SK-N-SH treated with all-trans-retinoic acid at 6 μM for 48 hours (cell line): ENCODE measurements around the gene RPRD1B.

Source experiments
- ATAC-seq: fragments of 200-7000 bp; cut with Tn5 transposase; 3 replicates; pipeline ENCODE4 v1.9.1; 2020; ENCODE audit warnings: mild to moderate bottlenecking, moderate library complexity
- ARNTL ChIP-seq: fragments of 450-650 bp; formaldehyde crosslinking; IDR thresholded peaks from 2 replicates; pipeline ENCODE4 v1.5.0; 2020; ENCODE audit warnings: low read depth, mild to moderate bottlenecking, moderate library complexity, borderline replicate concordance
- CSDC2 ChIP-seq: fragments of 250-450 bp; sonication (Bioruptor Pico); IDR thresholded peaks from 2 replicates; pipeline ENCODE4 v1.5.0; 2020; ENCODE audit warnings: mild to moderate bottlenecking, moderate library complexity
- ESRRG ChIP-seq: fragments of 250-450 bp; sonication (Bioruptor Pico); IDR thresholded peaks from 2 replicates; pipeline ENCODE4 v1.6.1; 2021; ENCODE audit warnings: mild to moderate bottlenecking
- GLIS3 ChIP-seq: fragments of 250-450 bp; sonication (Bioruptor Pico); IDR thresholded peaks from 2 replicates; pipeline ENCODE4 v1.5.0; 2020; ENCODE audit warnings: mild to moderate bottlenecking, moderate library complexity
- ISL1 ChIP-seq: fragments of 250-450 bp; sonication (Bioruptor Pico); IDR thresholded peaks from 2 replicates; pipeline ENCODE4 v2.1.2; 2022; ENCODE audit warnings: mild to moderate bottlenecking, moderate library complexity
- OSR1 ChIP-seq: fragments of 250-450 bp; sonication (Bioruptor Pico); IDR thresholded peaks from 2 replicates; pipeline ENCODE4 v1.8.0; 2022; ENCODE audit warnings: moderate library complexity, mild to moderate bottlenecking, inconsistent platforms
- PPARA ChIP-seq: fragments of 250-450 bp; sonication (Bioruptor Pico); IDR thresholded peaks from 2 replicates; pipeline ENCODE4 v1.5.0; 2020; ENCODE audit warnings: mild to moderate bottlenecking, borderline replicate concordance
- RARB ChIP-seq: fragments of 250-450 bp; sonication (Bioruptor Pico); IDR thresholded peaks from 2 replicates; pipeline ENCODE4 v1.8.0; 2021; ENCODE audit warnings: mild to moderate bottlenecking, moderate library complexity
- TCF4 ChIP-seq: fragments of 250-450 bp; sonication (Bioruptor Pico); IDR thresholded peaks from 2 replicates; pipeline ENCODE4 v1.8.0; 2021; ENCODE audit warnings: mild to moderate bottlenecking, moderate library complexity, borderline replicate concordance
- ZC3H10 ChIP-seq: fragments of 250-450 bp; sonication (Bioruptor Pico); IDR thresholded peaks from 2 replicates; pipeline ENCODE4 v1.5.1; 2021; ENCODE audit warnings: mild to moderate bottlenecking, moderate library complexity
- ZFP3 ChIP-seq: fragments of 250-450 bp; sonication (Bioruptor Pico); IDR thresholded peaks from 2 replicates; pipeline ENCODE4 v1.5.0; 2020; ENCODE audit warnings: mild to moderate bottlenecking, moderate library complexity
- ZNF565 ChIP-seq: fragments of 450-650 bp; formaldehyde crosslinking; conservative IDR thresholded peaks from 2 replicates; pipeline ENCODE4 v1.5.0; 2020; ENCODE audit warnings: low read depth, mild to moderate bottlenecking, moderate library complexity
- ZNF70 ChIP-seq: fragments of 450-650 bp; formaldehyde crosslinking; IDR thresholded peaks from 2 replicates; pipeline ENCODE4 v1.5.0; 2020; ENCODE audit warnings: mild to moderate bottlenecking, moderate library complexity
- ZNF8 ChIP-seq: fragments of 450-650 bp; formaldehyde crosslinking; IDR thresholded peaks from 2 replicates; pipeline ENCODE4 v1.5.0; 2020; ENCODE audit warnings: mild to moderate bottlenecking, moderate library complexity
- TF ChIP-seq, protein P1 (sequence below): fragments of 250-450 bp; sonication (Bioruptor Pico); IDR thresholded peaks from 2 replicates; pipeline ENCODE4 v1.5.0; 2020; ENCODE audit warnings: mild to moderate bottlenecking, moderate library complexity
- TF ChIP-seq, protein P2 (sequence below): fragments of 250-450 bp; sonication (Bioruptor Pico); IDR thresholded peaks from 2 replicates; pipeline ENCODE4 v1.8.0; 2020; ENCODE audit warnings: mild to moderate bottlenecking, moderate library complexity, borderline replicate concordance
- TF ChIP-seq, protein P3 (sequence below): fragments of 250-450 bp; sonication (Bioruptor Pico); IDR thresholded peaks from 2 replicates; pipeline ENCODE4 v1.5.1; 2020; ENCODE audit warnings: low read depth, mild to moderate bottlenecking, moderate library complexity
- TF ChIP-seq, protein P4 (sequence below): fragments of 250-450 bp; sonication (Bioruptor Pico); IDR thresholded peaks from 2 replicates; pipeline ENCODE4 v1.5.1; 2021; ENCODE audit warnings: mild to moderate bottlenecking, moderate library complexity
- TF ChIP-seq, protein P5 (sequence below): fragments of 250-450 bp; sonication (Bioruptor Pico); IDR thresholded peaks from 2 replicates; pipeline ENCODE4 v1.8.0; 2021; ENCODE audit warnings: low read depth, mild to moderate bottlenecking, moderate library complexity, borderline replicate concordance

The RPRD1B gene

DNA sequence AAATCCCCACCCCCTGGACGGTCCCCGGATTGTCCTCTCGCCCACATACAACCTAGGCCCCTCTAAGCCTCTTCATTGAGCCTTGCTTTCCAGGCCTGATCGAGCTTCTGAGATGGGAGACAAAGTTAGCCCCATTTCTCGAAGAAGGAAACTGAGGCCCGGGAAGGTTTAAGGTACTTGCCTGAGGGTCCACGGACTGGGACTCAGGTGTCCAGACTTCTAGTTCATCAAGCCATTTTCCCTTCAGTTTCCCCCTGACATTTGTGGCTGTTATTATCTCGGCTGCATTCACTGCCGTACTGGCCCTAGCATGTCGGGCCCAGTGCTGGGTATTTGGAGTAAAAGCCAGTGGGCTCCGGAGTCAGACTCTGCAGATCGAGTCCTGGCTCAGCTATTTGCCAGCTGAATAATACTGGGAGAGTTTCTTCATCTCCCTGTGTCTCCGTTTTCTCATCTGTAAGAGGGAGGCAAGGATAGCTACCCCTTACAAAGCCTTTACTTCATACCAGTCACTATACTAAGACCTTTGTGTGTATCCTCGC, 633 bp downstream of the RPRD1B start (continued):
- TF ChIP-seq, protein P1, sequence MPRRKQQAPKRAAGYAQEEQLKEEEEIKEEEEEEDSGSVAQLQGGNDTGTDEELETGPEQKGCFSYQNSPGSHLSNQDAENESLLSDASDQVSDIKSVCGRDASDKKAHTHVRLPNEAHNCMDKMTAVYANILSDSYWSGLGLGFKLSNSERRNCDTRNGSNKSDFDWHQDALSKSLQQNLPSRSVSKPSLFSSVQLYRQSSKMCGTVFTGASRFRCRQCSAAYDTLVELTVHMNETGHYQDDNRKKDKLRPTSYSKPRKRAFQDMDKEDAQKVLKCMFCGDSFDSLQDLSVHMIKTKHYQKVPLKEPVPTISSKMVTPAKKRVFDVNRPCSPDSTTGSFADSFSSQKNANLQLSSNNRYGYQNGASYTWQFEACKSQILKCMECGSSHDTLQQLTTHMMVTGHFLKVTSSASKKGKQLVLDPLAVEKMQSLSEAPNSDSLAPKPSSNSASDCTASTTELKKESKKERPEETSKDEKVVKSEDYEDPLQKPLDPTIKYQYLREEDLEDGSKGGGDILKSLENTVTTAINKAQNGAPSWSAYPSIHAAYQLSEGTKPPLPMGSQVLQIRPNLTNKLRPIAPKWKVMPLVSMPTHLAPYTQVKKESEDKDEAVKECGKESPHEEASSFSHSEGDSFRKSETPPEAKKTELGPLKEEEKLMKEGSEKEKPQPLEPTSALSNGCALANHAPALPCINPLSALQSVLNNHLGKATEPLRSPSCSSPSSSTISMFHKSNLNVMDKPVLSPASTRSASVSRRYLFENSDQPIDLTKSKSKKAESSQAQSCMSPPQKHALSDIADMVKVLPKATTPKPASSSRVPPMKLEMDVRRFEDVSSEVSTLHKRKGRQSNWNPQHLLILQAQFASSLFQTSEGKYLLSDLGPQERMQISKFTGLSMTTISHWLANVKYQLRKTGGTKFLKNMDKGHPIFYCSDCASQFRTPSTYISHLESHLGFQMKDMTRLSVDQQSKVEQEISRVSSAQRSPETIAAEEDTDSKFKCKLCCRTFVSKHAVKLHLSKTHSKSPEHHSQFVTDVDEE (CRISPR knock-in tag), result no peak
- no peak for TF ChIP-seq GLIS3
- no peak for TF ChIP-seq ZNF8 (CRISPR knock-in tag)

DNA sequence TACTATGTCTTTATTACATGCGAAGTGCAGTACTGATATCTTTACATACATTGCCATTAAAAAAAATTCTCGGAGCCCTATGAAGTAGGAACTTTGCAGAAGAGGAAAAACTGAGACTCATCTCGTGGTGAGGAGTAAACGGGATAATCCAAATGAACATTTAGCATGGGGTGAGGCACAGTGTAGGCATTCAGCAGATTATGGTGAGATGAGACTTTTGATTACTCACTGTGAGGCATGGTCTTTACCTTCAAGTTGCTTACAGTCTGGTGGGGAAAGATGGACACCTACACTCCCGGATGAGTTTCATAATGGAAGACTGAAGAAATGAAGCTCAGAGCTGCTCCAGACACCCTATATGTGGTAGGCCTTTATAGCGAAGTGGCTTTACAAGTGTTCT, 1.4 kb downstream of the RPRD1B start:
- no peak for TF ChIP-seq ZFP3 (CRISPR knock-in tag)
- TF ChIP-seq ZNF70 (CRISPR knock-in tag), result no peak
- no peak for TF ChIP-seq CSDC2
- TF ChIP-seq, protein P2, sequence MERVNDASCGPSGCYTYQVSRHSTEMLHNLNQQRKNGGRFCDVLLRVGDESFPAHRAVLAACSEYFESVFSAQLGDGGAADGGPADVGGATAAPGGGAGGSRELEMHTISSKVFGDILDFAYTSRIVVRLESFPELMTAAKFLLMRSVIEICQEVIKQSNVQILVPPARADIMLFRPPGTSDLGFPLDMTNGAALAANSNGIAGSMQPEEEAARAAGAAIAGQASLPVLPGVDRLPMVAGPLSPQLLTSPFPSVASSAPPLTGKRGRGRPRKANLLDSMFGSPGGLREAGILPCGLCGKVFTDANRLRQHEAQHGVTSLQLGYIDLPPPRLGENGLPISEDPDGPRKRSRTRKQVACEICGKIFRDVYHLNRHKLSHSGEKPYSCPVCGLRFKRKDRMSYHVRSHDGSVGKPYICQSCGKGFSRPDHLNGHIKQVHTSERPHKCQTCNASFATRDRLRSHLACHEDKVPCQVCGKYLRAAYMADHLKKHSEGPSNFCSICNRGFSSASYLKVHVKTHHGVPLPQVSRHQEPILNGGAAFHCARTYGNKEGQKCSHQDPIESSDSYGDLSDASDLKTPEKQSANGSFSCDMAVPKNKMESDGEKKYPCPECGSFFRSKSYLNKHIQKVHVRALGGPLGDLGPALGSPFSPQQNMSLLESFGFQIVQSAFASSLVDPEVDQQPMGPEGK (CRISPR knock-in tag), result no peak
- TF ChIP-seq, protein P3, sequence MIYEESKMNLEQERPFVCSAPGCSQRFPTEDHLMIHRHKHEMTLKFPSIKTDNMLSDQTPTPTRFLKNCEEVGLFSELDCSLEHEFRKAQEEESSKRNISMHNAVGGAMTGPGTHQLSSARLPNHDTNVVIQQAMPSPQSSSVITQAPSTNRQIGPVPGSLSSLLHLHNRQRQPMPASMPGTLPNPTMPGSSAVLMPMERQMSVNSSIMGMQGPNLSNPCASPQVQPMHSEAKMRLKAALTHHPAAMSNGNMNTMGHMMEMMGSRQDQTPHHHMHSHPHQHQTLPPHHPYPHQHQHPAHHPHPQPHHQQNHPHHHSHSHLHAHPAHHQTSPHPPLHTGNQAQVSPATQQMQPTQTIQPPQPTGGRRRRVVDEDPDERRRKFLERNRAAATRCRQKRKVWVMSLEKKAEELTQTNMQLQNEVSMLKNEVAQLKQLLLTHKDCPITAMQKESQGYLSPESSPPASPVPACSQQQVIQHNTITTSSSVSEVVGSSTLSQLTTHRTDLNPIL (CRISPR knock-in tag), result no peak
- no peak for TF ChIP-seq ZC3H10 (CRISPR knock-in tag)
- TF ChIP-seq ZNF8 (CRISPR knock-in tag), result no peak
- no peak for TF ChIP-seq PPARA (CRISPR knock-in tag)
- ATAC-seq, result no peak

DNA sequence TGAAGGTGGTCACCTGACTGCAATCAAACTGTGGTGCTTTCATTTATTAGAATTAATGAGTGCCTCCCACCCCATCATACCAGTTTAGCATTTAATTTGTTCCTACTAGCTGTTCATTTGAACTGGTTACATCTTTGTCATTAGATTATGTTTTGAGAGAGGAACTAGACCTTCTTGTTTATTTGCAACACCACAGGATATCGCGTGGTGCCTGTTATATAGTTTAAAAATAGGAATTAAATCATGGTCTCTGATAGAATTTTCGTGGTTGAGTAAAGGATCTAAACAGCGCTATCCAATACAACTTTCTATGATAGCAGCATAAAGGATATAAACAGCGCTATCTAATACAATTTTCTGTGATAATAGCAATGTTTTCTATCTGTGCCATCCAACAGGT, 2.8 kb downstream of the RPRD1B start:
- ATAC-seq, result no peak
- TF ChIP-seq ZC3H10 (CRISPR knock-in tag) (no peak), TCF4 (CRISPR knock-in tag) (no peak), ISL1 (CRISPR knock-in tag) (no peak), OSR1 (CRISPR knock-in tag) (no peak), ZNF8 (CRISPR knock-in tag) (no peak), ZNF70 (CRISPR knock-in tag) (no peak), ZNF565 (CRISPR knock-in tag) (no peak), CSDC2 (no peak), RARB (CRISPR knock-in tag) (no peak), ARNTL (no peak), GLIS3 (no peak), ESRRG (no peak)
- TF ChIP-seq, protein P3 (CRISPR knock-in tag), result no peak
- TF ChIP-seq, protein P4, sequence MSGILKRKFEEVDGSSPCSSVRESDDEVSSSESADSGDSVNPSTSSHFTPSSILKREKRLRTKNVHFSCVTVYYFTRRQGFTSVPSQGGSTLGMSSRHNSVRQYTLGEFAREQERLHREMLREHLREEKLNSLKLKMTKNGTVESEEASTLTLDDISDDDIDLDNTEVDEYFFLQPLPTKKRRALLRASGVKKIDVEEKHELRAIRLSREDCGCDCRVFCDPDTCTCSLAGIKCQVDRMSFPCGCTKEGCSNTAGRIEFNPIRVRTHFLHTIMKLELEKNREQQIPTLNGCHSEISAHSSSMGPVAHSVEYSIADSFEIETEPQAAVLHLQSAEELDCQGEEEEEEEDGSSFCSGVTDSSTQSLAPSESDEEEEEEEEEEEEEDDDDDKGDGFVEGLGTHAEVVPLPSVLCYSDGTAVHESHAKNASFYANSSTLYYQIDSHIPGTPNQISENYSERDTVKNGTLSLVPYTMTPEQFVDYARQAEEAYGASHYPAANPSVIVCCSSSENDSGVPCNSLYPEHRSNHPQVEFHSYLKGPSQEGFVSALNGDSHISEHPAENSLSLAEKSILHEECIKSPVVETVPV, result no peak
- TF ChIP-seq, protein P2 (CRISPR knock-in tag), result no peak
- TF ChIP-seq, protein P5, sequence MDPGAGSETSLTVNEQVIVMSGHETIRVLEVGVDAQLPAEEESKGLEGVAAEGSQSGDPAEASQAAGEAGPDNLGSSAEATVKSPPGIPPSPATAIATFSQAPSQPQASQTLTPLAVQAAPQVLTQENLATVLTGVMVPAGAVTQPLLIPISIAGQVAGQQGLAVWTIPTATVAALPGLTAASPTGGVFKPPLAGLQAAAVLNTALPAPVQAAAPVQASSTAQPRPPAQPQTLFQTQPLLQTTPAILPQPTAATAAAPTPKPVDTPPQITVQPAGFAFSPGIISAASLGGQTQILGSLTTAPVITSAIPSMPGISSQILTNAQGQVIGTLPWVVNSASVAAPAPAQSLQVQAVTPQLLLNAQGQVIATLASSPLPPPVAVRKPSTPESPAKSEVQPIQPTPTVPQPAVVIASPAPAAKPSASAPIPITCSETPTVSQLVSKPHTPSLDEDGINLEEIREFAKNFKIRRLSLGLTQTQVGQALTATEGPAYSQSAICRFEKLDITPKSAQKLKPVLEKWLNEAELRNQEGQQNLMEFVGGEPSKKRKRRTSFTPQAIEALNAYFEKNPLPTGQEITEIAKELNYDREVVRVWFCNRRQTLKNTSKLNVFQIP (CRISPR knock-in tag), result no peak
- TF ChIP-seq, all 23 proteins: peak for 0
